H4 (cell line): ENCODE measurements around the gene TIMP1. TPM values are rescaled to one million over a fixed set of nuclear protein-coding genes. Genes with fewer than 3 reads are reported as not detected.

Experiments
- DNase-seq: peaks from one replicate; pipeline ENCODE4 v3.0.0-alpha.2; 2015; ENCODE audit warnings: low spot score
- total RNA-seq: library from RNA; depleted of rRNA; stranded (reverse); fragments of >200 nt; shearing (Covaris generic); gene quantifications from 2 replicates; pipeline ENCODE4 v1.2.3, GENCODE V29; 2014; rRNA removed

The TIMP1 gene
- total RNA-seq, 1 experiment from 2014 or later = 386 TPM

GRCh38 chrX:47634871-47635575 lies 52.8 kb downstream of the TIMP1 start:
- no peak for DNase-seq

Other genes starting within 250 kb of the TIMP1 start
- gene ZNF157, start 211.9 kb upstream of the TIMP1 start, total RNA-seq = not detected in 2 replicates
- 7.6 and 9.8 TPM in 2 replicates for gene ZNF41, start 99.2 kb upstream of the TIMP1 start, total RNA-seq
- gene ARAF, start 21.2 kb upstream of the TIMP1 start, total RNA-seq = 14.8 and 32.3 TPM in 2 replicates
- gene SYN1, start 37.4 kb downstream of the TIMP1 start, total RNA-seq = not detected in 2 replicates
- gene CFP, start 47.5 kb downstream of the TIMP1 start, total RNA-seq = not detected in 2 replicates
- 26.2 and 30.4 TPM in 2 replicates for gene ELK1, start 68.1 kb downstream of the TIMP1 start, total RNA-seq
- gene UXT, start 76.7 kb downstream of the TIMP1 start, total RNA-seq = 225 and 248 TPM in 2 replicates